ENCODE data around the gene RAB1B.

DNA sequence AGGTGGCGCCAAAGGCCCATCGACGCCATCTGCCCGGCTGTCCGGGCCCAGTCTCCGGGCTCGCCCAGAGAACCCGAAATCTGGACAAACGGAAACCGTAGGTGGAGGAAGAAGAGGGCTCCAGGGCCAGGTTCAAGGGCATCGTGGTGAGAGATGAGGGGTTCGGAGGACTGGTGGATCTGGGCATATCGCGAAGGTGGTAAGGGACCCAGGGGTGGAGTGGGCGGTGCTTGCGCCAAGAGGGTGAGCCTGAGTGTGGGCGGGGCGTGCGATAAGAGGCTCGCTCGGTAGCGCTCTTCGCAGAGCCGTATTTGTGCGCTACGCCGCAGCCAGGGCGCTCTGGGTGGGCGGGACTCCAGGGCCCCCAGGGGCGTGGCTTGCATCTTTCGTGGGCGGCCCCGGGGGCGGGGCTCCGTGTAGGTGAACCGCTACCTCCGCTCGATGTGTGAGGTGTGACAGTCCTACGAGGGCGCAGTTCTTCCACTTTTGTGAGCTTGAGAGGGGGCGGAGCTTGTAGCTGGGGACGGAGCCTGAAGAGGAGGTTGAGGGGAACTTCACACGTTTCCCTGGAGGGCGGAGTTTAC is 43.6 kb downstream of the RAB1B start:
- TF ChIP-seq POLR2A (IDR thresholded peaks at IDR 0.05): peak; percentile 46
- TF ChIP-seq, protein P1, sequence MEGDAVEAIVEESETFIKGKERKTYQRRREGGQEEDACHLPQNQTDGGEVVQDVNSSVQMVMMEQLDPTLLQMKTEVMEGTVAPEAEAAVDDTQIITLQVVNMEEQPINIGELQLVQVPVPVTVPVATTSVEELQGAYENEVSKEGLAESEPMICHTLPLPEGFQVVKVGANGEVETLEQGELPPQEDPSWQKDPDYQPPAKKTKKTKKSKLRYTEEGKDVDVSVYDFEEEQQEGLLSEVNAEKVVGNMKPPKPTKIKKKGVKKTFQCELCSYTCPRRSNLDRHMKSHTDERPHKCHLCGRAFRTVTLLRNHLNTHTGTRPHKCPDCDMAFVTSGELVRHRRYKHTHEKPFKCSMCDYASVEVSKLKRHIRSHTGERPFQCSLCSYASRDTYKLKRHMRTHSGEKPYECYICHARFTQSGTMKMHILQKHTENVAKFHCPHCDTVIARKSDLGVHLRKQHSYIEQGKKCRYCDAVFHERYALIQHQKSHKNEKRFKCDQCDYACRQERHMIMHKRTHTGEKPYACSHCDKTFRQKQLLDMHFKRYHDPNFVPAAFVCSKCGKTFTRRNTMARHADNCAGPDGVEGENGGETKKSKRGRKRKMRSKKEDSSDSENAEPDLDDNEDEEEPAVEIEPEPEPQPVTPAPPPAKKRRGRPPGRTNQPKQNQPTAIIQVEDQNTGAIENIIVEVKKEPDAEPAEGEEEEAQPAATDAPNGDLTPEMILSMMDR (IDR thresholded peaks at IDR 0.05): peak in 4 of 5 experiments; percentile 89 to 97 (median 93)

All from transverse colon (tissue), 3 donors.